BLaER1 (cell line): ENCODE data around the gene GTF2A1L.

ENCODE experiments used
- H3K27ac ChIP-seq: shearing (Covaris generic); formaldehyde crosslinking; 2 replicates; pipeline ENCODE4 v1.8.1; 2022
- H3K27me3 ChIP-seq: shearing (Covaris generic); formaldehyde crosslinking; 2 replicates; pipeline ENCODE4 v1.8.1; 2022
- H3K36me3 ChIP-seq: shearing (Covaris generic); formaldehyde crosslinking; 2 replicates; pipeline ENCODE4 v1.8.1; 2022
- H3K4me1 ChIP-seq: shearing (Covaris generic); formaldehyde crosslinking; 2 replicates; pipeline ENCODE4 v1.8.1; 2022
- H3K4me2 ChIP-seq: shearing (Covaris generic); formaldehyde crosslinking; 2 replicates; pipeline ENCODE4 v1.8.1; 2022
- H3K4me3 ChIP-seq: shearing (Covaris generic); formaldehyde crosslinking; 2 replicates; pipeline ENCODE4 v1.8.1; 2022
- H3K9ac ChIP-seq: shearing (Covaris generic); formaldehyde crosslinking; 2 replicates; pipeline ENCODE4 v1.8.1; 2022
- H3K9me3 ChIP-seq: shearing (Covaris generic); formaldehyde crosslinking; 2 replicates; pipeline ENCODE4 v1.8.1; 2022
- H4K20me1 ChIP-seq: shearing (Covaris generic); formaldehyde crosslinking; 2 replicates; pipeline ENCODE4 v1.8.1; 2022
- Cebpa-rat ChIP-seq: shearing (Covaris generic); IDR thresholded peaks from 2 replicates; pipeline ENCODE4 v1.8.1; 2022

GTF2A1L gene, protein sequence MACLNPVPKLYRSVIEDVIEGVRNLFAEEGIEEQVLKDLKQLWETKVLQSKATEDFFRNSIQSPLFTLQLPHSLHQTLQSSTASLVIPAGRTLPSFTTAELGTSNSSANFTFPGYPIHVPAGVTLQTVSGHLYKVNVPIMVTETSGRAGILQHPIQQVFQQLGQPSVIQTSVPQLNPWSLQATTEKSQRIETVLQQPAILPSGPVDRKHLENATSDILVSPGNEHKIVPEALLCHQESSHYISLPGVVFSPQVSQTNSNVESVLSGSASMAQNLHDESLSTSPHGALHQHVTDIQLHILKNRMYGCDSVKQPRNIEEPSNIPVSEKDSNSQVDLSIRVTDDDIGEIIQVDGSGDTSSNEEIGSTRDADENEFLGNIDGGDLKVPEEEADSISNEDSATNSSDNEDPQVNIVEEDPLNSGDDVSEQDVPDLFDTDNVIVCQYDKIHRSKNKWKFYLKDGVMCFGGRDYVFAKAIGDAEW

DNA sequence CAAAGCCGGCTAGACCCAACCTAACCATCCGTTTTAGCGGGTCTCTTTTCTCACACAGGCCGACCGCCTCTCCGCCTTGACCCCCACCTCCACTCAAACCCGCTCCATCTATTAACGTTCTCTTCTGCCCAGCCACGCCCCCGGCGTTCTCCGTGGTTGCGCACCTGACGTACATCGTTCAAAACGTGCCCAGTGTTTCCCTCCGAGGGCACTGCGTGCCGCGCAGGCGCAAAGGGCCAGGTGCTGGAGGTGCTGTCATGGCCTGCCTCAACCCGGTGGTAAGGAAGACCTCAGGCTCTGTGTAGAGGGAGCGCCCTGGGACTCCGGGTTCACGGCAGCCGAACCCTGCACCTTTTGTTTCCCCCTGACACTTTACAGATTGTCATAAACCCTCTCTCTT lies at the start of gene GTF2A1L:
TSS of gene GTF2A1L (plus strand) at position 239 of the 400 bp plus-strand sequence. CDS start at position 258, 19 bp downstream.
- Histone ChIP-seq H3K27me3 (no peaks in the 10 kb centered on the region), H3K4me3 (no peak within 1 kb of the TSS), H3K4me2 (no peak within 1 kb of the TSS), H4K20me1 (no peaks in the 10 kb centered on the region), H3K27ac (no peak within 1 kb of the TSS), H3K36me3 (no peaks in the 10 kb centered on the region), H3K9me3 (peaks cover 13% of the 10 kb centered on the region), H3K9ac (no peak within 1 kb of the TSS), H3K4me1 (no peaks in the 10 kb centered on the region)
- TF ChIP-seq Cebpa-rat = no peak

DNA sequence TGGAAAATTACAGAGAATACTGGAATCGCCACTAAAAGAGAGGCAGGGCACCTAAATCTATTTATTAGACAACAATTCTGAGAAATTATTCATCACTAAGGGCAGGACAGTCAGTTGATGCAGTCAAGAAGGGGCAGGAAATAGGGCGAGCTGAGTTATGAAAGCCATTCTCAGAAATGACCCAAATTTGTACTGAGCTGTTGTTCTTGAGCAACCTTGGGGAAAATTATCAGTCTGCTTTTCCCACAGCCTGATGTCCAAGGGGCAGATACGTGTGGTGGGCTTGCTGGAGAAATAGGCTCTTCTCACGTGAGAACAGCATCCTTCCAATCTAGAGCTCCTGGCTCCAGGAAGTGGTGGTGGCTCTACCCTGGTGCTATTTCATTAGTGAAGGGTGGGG lies 49.1 kb upstream of the GTF2A1L start:
- Histone ChIP-seq H3K4me3 (no peak overlapping the region), H3K27ac (no peak overlapping the region)
- no peak for TF ChIP-seq Cebpa-rat

DNA sequence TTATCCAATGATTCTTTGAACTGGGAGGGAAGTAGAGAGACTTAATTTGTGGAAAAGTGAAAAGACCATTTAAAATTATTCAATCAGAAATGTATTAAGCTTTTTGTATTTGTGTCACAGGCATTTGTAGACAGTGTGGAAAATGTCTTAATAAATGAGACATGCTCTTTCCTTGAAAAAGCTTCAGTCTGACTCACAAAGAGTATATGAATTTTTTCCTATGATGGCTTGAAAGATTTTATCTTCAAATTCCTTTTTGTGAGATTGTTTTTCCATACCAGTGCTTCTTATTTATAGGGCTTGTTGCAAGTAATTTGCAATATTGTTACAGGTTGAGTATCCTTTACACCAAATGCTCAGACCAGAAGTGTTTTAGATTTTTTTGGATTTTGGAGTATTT lies 48.2 kb upstream of the GTF2A1L start:
- TF ChIP-seq Cebpa-rat = no peak
- Histone ChIP-seq H4K20me1 (no peaks in the 10 kb centered on the region), H3K27me3 (no peaks in the 10 kb centered on the region), H3K36me3 (no peaks in the 10 kb centered on the region), H3K9ac (no peak overlapping the region), H3K27ac (no peak overlapping the region), H3K4me2 (no peak overlapping the region), H3K4me3 (no peak overlapping the region), H3K4me1 (no peaks in the 10 kb centered on the region), H3K9me3 (no peaks in the 10 kb centered on the region)

More for the DNA sequence above, 49.1 kb upstream of the GTF2A1L start:
- Histone ChIP-seq H3K4me1 (no peaks in the 10 kb centered on the region), H3K4me2 (no peak overlapping the region), H3K9ac (no peak overlapping the region), H4K20me1 (no peaks in the 10 kb centered on the region), H3K27me3 (no peaks in the 10 kb centered on the region), H3K9me3 (no peaks in the 10 kb centered on the region), H3K36me3 (no peaks in the 10 kb centered on the region)

DNA sequence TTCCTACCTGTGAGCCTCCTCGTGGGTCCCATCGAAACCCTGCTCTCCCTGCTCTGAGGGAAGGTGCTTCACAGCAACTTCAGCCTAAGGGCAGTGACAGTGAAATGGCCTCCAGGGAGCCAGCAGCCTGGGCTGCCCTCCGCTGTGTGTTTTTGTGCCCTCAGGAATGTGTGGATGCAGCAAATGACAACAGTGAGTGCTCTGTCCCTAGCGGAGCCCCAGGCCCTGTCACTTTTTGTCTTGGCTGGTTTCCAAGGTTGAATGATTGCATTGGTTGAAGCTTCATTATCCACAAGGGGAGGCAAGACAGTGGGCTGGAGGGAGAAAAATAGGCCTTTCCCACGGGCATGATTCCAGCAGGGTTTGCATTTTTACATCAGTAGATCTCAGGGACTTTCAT lies 44.8 kb upstream of the GTF2A1L start:
- Histone ChIP-seq H3K27ac (no peak overlapping the region), H3K4me3 (no peak overlapping the region), H3K27me3 (no peaks in the 10 kb centered on the region), H3K9me3 (no peaks in the 10 kb centered on the region), H4K20me1 (no peaks in the 10 kb centered on the region), H3K4me1 (no peaks in the 10 kb centered on the region), H3K4me2 (no peak overlapping the region), H3K36me3 (no peaks in the 10 kb centered on the region), H3K9ac (no peak overlapping the region)
- TF ChIP-seq Cebpa-rat = no peak

DNA sequence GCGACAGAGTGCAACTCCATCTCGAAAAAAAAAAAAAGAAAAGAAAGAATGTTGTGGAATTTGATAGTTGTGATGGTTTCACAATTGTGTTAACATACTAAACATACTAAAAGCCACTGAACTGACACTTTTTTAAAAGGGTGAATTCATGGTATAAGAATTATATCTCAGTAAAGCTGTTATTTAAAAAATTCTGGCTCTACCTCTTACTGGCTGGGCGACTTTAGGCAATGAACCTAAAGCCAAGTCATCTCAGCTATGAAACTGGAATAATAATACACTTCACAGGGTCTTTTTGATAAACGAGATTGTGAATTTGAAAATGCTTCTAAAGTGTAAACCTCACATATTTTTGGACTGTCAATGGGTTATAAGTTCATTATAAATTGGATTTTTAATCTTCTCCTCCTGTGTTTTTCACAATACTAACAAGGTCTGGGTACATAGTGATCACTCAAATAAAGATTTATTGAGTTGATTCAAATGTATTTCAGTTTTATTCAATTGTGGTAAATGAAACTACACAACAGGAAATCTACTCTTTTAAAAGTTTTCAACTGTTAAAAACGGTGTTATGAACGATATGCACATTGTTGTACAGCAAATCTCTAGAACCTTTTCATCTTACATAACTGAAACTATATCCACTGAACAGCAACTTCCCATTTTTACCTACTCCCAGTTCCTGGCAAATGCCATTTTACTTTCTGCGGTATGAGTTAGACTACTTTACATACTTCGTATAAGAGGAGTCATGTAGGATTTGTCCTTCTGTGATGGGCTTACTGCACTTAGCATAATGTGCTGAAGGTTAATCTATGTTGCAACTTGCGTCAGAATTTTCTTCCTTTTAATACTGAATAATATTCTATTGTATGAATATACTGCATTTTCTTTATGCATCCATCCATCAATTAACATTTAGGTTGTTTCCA lies 43.0 kb upstream of the GTF2A1L start:
- Histone ChIP-seq H3K27ac (no peak overlapping the region), H3K9me3 (no peaks in the 10 kb centered on the region), H3K27me3 (no peaks in the 10 kb centered on the region), H3K4me1 (no peaks in the 10 kb centered on the region), H3K4me2 (no peak overlapping the region), H3K9ac (no peak overlapping the region), H3K4me3 (no peak overlapping the region), H4K20me1 (no peaks in the 10 kb centered on the region), H3K36me3 (no peaks in the 10 kb centered on the region)
- no peak for TF ChIP-seq Cebpa-rat

DNA sequence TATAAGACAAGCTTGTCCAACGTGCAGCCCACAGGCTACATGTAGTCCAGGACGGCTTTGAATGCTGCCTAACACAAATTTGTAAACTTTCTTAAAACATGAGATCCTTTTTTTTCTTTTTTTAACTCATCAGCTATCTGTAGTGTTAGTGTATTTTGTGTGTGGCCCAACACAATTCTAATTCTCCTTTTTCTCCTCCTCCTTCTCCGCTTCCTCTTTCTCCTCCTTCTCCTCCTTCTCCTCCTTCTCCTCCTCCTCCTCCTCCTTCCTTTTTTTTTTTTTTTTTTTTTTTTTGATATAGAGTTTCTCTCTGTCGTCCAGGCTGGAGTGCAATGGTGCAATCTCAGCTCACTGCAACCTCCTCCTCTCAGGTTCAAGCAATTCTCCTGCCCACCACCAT lies 39.3 kb upstream of the GTF2A1L start:
- Histone ChIP-seq H3K9me3 (no peaks in the 10 kb centered on the region), H3K4me1 (no peaks in the 10 kb centered on the region), H3K27me3 (no peaks in the 10 kb centered on the region), H3K27ac (no peak overlapping the region), H3K4me3 (no peak overlapping the region), H4K20me1 (no peaks in the 10 kb centered on the region), H3K36me3 (peaks cover 10% of the 10 kb centered on the region), H3K9ac (no peak overlapping the region), H3K4me2 (no peak overlapping the region)
- no peak for TF ChIP-seq Cebpa-rat

DNA sequence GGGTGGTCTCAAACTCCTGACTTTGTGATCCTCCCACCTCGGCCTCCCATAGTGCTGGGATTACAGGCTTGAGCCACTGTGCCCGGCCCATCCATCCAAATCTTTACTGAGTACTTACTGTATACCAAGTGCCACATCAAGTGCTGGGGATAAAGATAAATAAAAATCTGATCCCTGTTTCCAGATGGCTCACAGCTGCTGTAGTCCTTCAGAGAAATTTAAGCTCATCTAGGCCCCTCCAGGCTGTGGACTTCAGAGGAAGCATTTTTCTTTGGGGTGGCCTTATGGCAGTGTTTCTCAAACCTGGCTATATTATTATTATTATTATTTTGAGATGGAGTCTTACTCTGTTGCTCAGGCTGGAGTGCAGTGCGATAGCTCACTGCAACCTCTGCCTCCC lies 33.7 kb upstream of the GTF2A1L start:
- no peaks in the 10 kb centered on the region for H4K20me1 ChIP-seq
- no peaks in the 10 kb centered on the region for H3K27me3 ChIP-seq
- no peak overlapping the region for H3K9ac ChIP-seq
- no peaks in the 10 kb centered on the region for H3K4me1 ChIP-seq
- no peak overlapping the region for H3K27ac ChIP-seq
- H3K4me2 ChIP-seq = no peak overlapping the region
- no peak for TF ChIP-seq Cebpa-rat
- H3K9me3 ChIP-seq = no peaks in the 10 kb centered on the region
- peaks cover 13% of the 10 kb centered on the region for H3K36me3 ChIP-seq
- H3K4me3 ChIP-seq = no peak overlapping the region

DNA sequence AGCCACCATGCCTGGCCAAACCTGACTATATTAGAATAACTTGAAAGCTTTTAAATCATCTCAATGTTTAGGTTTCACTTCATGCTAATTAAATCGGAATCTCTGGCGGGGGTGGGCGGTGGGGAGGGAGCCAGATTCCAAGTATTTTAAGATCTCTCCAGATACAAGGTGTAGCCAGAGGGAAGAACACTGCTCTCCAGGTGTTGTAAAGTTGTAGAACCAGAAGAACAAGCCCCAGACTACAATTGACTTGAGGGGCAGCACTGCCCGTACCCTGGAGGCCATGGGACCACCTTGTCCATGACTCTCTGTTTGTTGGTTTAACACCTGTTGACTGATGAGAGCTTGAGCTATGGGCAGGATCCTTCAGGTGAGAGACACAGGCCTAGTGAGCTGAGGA lies 33.1 kb upstream of the GTF2A1L start:
- no peaks in the 10 kb centered on the region for H3K9me3 ChIP-seq
- no peak overlapping the region for H3K9ac ChIP-seq
- no peaks in the 10 kb centered on the region for H4K20me1 ChIP-seq
- no peaks in the 10 kb centered on the region for H3K27me3 ChIP-seq
- no peak overlapping the region for H3K4me2 ChIP-seq
- TF ChIP-seq Cebpa-rat = no peak
- no peak overlapping the region for H3K4me3 ChIP-seq
- H3K4me1 ChIP-seq = no peaks in the 10 kb centered on the region
- H3K27ac ChIP-seq = no peak overlapping the region
- peaks cover 13% of the 10 kb centered on the region for H3K36me3 ChIP-seq

DNA sequence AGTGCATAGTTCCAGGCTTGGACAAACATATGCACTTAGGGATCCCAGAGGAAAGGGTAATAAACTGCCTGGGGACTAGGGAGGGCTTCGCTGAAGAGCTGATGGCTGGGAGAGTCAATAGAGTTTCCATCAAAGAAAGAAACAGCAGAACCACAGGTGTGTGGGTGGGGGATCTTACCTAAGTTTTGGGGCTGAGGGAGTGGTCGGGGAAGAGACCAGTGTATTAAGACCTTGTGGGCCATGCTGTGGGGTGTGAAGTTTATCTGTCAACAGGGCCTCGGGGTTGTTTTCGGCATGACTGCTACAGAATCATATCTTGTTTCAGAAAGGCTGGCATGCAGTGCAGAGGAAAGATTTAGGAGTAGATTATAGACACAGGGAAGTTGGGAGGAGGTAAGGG lies 31.2 kb upstream of the GTF2A1L start:
- TF ChIP-seq Cebpa-rat = no peak
- H3K36me3 ChIP-seq = peaks cover 3% of the 10 kb centered on the region; the same call in 1 of the 2 replicates
- no peaks in the 10 kb centered on the region for H3K9me3 ChIP-seq
- no peak overlapping the region for H3K4me2 ChIP-seq
- H3K27ac ChIP-seq = no peak overlapping the region
- no peaks in the 10 kb centered on the region for H3K27me3 ChIP-seq
- no peaks in the 10 kb centered on the region for H4K20me1 ChIP-seq
- no peak overlapping the region for H3K4me3 ChIP-seq
- no peak overlapping the region for H3K9ac ChIP-seq
- no peaks in the 10 kb centered on the region for H3K4me1 ChIP-seq

DNA sequence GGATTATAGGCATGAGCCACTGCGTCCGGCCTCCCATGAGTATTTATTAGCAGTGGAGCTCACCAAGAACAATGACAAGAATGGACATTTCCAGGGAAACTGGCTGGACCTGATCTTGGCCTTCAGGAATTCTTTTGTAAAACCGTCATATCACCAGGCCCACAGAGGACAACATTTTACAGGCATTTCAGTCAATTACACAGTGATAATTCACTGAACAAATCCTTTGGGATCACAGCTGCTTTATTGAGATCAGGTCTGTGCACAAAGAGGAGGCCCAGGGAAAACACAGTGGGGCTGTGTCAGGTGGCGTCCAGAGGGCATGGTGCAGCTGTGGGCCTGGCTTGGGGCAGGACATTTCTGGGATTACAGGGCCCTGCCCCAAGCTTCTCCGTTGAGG lies 30.1 kb upstream of the GTF2A1L start:
- no peak overlapping the region for H3K4me3 ChIP-seq
- H4K20me1 ChIP-seq = no peaks in the 10 kb centered on the region
- H3K9ac ChIP-seq = no peak overlapping the region
- H3K27ac ChIP-seq = no peak overlapping the region
- no peaks in the 10 kb centered on the region for H3K27me3 ChIP-seq
- no peaks in the 10 kb centered on the region for H3K9me3 ChIP-seq
- TF ChIP-seq Cebpa-rat = no peak
- no peaks in the 10 kb centered on the region for H3K4me1 ChIP-seq
- peaks cover 3% of the 10 kb centered on the region; the same call in 1 of the 2 replicates for H3K36me3 ChIP-seq
- H3K4me2 ChIP-seq = no peak overlapping the region
